Measurements from ENCODE around the gene ZG16B.

DNA sequence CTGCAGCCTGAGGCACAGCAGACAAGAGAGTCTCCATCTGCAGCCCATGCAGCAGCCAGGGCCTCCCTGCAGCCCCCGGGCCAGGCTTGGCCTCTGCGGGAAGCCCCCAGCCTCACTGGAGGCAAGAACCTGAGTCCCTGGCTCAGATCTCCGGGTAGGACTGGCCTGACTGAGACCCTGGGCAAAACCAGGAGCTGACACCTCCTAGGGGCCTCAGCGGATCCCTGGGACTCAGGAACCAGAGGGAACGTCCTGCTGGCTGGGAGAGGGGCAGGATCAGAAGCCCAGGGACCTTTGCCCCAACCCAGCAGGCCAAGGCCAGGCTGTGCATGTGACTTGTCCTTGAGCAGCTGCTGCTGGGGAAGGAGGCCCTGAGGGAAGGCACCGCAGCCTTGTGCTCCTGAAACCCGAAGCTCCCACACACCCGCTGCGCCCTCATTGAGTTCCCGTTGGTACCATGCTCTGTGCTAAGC lies 14.8 kb upstream of the ZG16B start:
- TF ChIP-seq RARB (CRISPR knock-in tag; IDR thresholded peaks at IDR 0.05) = no peak
- TF ChIP-seq, protein P1, sequence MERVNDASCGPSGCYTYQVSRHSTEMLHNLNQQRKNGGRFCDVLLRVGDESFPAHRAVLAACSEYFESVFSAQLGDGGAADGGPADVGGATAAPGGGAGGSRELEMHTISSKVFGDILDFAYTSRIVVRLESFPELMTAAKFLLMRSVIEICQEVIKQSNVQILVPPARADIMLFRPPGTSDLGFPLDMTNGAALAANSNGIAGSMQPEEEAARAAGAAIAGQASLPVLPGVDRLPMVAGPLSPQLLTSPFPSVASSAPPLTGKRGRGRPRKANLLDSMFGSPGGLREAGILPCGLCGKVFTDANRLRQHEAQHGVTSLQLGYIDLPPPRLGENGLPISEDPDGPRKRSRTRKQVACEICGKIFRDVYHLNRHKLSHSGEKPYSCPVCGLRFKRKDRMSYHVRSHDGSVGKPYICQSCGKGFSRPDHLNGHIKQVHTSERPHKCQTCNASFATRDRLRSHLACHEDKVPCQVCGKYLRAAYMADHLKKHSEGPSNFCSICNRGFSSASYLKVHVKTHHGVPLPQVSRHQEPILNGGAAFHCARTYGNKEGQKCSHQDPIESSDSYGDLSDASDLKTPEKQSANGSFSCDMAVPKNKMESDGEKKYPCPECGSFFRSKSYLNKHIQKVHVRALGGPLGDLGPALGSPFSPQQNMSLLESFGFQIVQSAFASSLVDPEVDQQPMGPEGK (CRISPR knock-in tag; IDR thresholded peaks at IDR 0.05; ENCODE audit: borderline replicate concordance) = no peak
- no peak for TF ChIP-seq ARNTL (CRISPR knock-in tag; IDR thresholded peaks at IDR 0.05; ENCODE audit: borderline replicate concordance, low read depth)
- TF ChIP-seq CSDC2 (CRISPR knock-in tag; IDR thresholded peaks at IDR 0.05) = no peak
- no peak for TF ChIP-seq SNAI2 (CRISPR knock-in tag; IDR thresholded peaks at IDR 0.05)
- no peak for TF ChIP-seq TCF4 (CRISPR knock-in tag; IDR thresholded peaks at IDR 0.05; ENCODE audit: borderline replicate concordance)
- no peak for TF ChIP-seq ESRRG (CRISPR knock-in tag; IDR thresholded peaks at IDR 0.05)
- no peak for TF ChIP-seq CREB5 (CRISPR knock-in tag; IDR thresholded peaks at IDR 0.05; ENCODE audit: low read depth)
- TF ChIP-seq ZC3H10 (CRISPR knock-in tag; IDR thresholded peaks at IDR 0.05) = no peak
- no peak for TF ChIP-seq ZNF565 (CRISPR knock-in tag; conservative IDR thresholded peaks at IDR 0.05; ENCODE audit: low read depth)
- no peak for TF ChIP-seq ISL1 (CRISPR knock-in tag; IDR thresholded peaks at IDR 0.05)
- no peak for TF ChIP-seq ZFP3 (CRISPR knock-in tag; IDR thresholded peaks at IDR 0.05)
- TF ChIP-seq POU6F1 (CRISPR knock-in tag; IDR thresholded peaks at IDR 0.05; ENCODE audit: borderline replicate concordance, low read depth) = no peak

Measured in SK-N-SH treated with all-trans-retinoic acid at 6 μM for 48 hours (cell line).